Aortic smooth muscle cell (primary cell): ENCODE results near the gene SYTL1. TPM values are rescaled to one million over a fixed set of nuclear protein-coding genes. Genes with fewer than 3 reads are reported as not detected.

Experiments
- total RNA-seq: library from RNA; depleted of rRNA; stranded (reverse); fragments of >200 nt; gene quantifications from 2 replicates; pipeline ENCODE4 v1.2.3, GENCODE V29; 2014

The SYTL1 gene, protein sequence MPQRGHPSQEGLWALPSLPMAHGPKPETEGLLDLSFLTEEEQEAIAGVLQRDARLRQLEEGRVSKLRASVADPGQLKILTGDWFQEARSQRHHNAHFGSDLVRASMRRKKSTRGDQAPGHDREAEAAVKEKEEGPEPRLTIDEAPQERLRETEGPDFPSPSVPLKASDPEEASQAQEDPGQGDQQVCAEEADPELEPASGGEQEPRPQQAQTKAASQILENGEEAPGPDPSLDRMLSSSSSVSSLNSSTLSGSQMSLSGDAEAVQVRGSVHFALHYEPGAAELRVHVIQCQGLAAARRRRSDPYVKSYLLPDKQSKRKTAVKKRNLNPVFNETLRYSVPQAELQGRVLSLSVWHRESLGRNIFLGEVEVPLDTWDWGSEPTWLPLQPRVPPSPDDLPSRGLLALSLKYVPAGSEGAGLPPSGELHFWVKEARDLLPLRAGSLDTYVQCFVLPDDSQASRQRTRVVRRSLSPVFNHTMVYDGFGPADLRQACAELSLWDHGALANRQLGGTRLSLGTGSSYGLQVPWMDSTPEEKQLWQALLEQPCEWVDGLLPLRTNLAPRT
- total RNA-seq, result 0.13 and 0.19 TPM in 2 replicates

GRCh38 chr1:27341525-27342252 is at the start of gene SYTL1:
Gene SYTL1, plus strand, starts transcription at chr1:27342022. Its CDS starts 3,313 bp downstream, at chr1:27345335.

GRCh38 chr1:27321813-27322568 is 19.8 kb upstream of the SYTL1 start, which contains the start of gene TMEM222:
Gene TMEM222, plus strand, starts transcription at chr1:27322163. Its CDS starts 35 bp downstream, at chr1:27322198.

GRCh38 chr1:27366411-27367159 is 24.8 kb downstream of the SYTL1 start, which contains the start of gene MAP3K6:
Gene MAP3K6, minus strand, starts transcription at chr1:27366961. Its CDS starts 364 bp downstream, at chr1:27366597.

DNA sequence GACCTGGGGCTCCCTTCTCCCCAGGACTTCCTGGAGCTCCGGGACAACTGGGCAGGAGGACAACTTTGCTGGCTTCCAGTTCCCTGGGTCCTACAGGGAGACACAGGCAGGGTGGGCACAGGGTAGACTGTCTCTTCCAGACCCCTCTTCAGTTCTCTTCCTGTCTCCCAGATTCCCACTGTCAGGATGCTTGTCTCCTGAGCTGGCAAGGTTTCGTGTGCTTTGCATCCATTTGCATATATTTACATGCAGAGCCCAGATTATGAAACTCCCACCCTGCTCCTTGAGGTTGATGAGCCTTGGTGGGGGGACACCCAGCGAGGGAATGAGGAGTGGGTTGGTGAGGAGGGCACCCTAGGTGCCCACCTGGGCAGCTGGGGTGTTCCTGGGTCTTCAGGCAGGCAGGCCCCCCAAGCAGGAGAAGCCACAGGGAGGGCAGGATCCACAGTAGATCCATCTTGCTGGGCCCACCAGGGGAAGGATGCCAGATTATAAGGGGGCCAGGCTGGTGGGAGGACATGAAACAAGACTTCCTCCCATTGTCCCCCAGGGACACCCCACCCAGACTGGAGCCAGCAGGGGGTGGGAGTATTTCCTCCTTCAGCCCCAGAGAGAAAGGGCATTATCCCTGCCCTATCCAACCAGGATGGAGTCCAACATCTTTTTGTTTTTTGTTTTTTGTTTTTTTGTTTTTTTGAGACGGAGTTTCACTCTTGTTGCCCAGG is 32.7 kb downstream of the SYTL1 start, which contains the start of gene FCN3:
FCN3 (minus strand) TSS at position 463 of the 725 bp plus-strand sequence; CDS start at position 457, 6 bp downstream.

GRCh38 chr1:27383039-27383605 is 41.3 kb downstream of the SYTL1 start, which contains the start of gene CD164L2:
Gene CD164L2, minus strand, starts transcription at chr1:27383333. Its CDS starts 94 bp downstream, at chr1:27383239.

DNA sequence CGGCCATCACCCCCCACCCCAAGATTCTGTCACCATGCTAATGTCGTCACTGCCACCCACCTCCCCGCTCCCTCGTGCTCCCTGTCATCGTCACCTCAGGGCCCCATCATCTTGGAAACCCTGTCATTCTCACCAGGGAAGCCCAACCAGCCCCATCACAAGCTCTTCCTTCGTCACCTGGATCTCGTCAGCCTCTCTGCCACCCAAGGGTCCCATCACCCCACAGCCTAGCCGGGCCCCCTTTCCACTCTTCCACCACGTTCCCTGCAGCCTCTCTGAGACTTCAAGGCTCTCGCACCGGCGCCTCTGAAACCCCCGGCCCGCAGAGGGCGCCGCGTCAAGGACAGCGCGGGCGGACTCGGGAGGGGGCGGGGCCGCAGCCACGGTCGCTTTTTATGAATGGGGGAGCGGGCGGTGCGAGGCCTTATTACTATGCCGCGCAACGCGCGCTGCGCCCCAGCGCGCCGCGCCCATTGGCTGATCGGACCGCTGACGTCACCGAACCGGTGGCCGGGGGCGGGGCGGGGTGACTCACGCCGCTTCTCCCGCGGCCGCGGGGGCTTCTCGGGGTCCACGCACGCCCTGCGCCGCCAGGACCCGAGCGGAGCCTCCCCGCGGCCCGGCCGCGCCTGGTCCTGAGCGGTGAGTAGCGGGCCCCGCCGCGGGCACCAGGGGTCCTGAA is 50.4 kb downstream of the SYTL1 start, which contains the start of gene GPR3:
GPR3 (plus strand) TSS at position 527 of the 682 bp plus-strand sequence. CDS start 1,177 bp downstream, outside the sequence.

Other genes starting within 250 kb of the SYTL1 start
- 5.0 and 12.0 TPM in 2 replicates for gene SLC9A1, start 186.9 kb upstream of the SYTL1 start, total RNA-seq
- 19.3 and 23.6 TPM in 2 replicates for gene WDTC1, start 107.4 kb upstream of the SYTL1 start, total RNA-seq
- 19.9 and 25.1 TPM in 2 replicates for gene TMEM222, start 19.9 kb upstream of the SYTL1 start, total RNA-seq
- 18.2 and 19.0 TPM in 2 replicates for gene MAP3K6, start 24.9 kb downstream of the SYTL1 start, total RNA-seq
- not detected in 2 replicates for gene FCN3, start 32.8 kb downstream of the SYTL1 start, total RNA-seq
- not detected in 2 replicates for gene CD164L2, start 41.3 kb downstream of the SYTL1 start, total RNA-seq
- gene GPR3, start 50.6 kb downstream of the SYTL1 start, total RNA-seq, result 0.19 and 0.53 TPM in 2 replicates
- gene WASF2, start 148.1 kb downstream of the SYTL1 start, total RNA-seq, result 20.3 and 33.6 TPM in 2 replicates